K562 (cell line): ENCODE measurements around the gene CD4. TPM values are rescaled to one million over a fixed set of nuclear protein-coding genes. Genes with fewer than 3 reads are reported as not detected.

Experiments used
- ADNP ChIP-seq: fragments of 200-800 bp; sonication (Bioruptor generic); IDR thresholded peaks from 2 replicates; pipeline ENCODE4 v1.6.1; 2016; ENCODE audit warnings: missing genetic modification characterization, missing compliant biosample characterization
- CHD4 ChIP-seq: fragments of 200-600 bp; sonication (generic); IDR thresholded peaks from 3 replicates; pipeline ENCODE4 v1.6.1; 2012; ENCODE audit warnings: low read depth, mild to moderate bottlenecking, mixed read lengths, low read length, inconsistent platforms; ENCODE audit not compliant: insufficient read depth, insufficient replicate concordance, poor library complexity, severe bottlenecking
- HMG20B ChIP-seq: fragments of 250-450 bp; sonication (Bioruptor Pico); IDR thresholded peaks from 2 replicates; pipeline ENCODE4 v1.5.0; 2021; ENCODE audit warnings: mild to moderate bottlenecking
- HNRNPUL1 ChIP-seq: fragments of 200-400 bp; formaldehyde crosslinking; IDR thresholded peaks from 2 replicates; pipeline ENCODE4 v1.6.1; 2017; ENCODE audit warnings: low read length
- JUN ChIP-seq, 2 experiments: sonication (generic) in 1 of 2; formaldehyde crosslinking in 1 of 2; IDR thresholded peaks; 2 replicates each; pipeline versions ENCODE4 v1.6.1 to v1.8.0; 2012 to 2022; ENCODE audit warnings: borderline replicate concordance in 2 of 2, mild to moderate bottlenecking in 2 of 2, improper control_type of control experiment in 1 of 2, low read depth in 1 of 2, low read length in 1 of 2, missing genetic modification reagents in 1 of 2
- KAT8 ChIP-seq: fragments of 450-650 bp; IDR thresholded peaks from 2 replicates; pipeline ENCODE4 v1.6.1; 2016; ENCODE audit warnings: low read depth, mild to moderate bottlenecking
- KLF10 ChIP-seq: fragments of 250-450 bp; sonication (Bioruptor Pico); IDR thresholded peaks from 2 replicates; pipeline ENCODE4 v1.6.1; 2021; ENCODE audit warnings: matching md5 sums
- NCOA2 ChIP-seq, 2 experiments: fragments of 450-650 bp; IDR thresholded peaks; 2 replicates each; pipeline ENCODE4 v1.6.1; 2018; ENCODE audit warnings: mild to moderate bottlenecking in 2 of 2, moderate library complexity in 1 of 2; ENCODE audit not compliant: partially characterized antibody in 2 of 2
- NFE2 ChIP-seq: IDR thresholded peaks from 2 replicates; pipeline ENCODE4 v1.6.1; 2014; ENCODE audit warnings: antibody characterized with exemption, low read depth
- RAD51 ChIP-seq: fragments of 450-650 bp; IDR thresholded peaks from 2 replicates; pipeline ENCODE4 v1.7.1; 2016; ENCODE audit warnings: low read depth, mild to moderate bottlenecking, borderline replicate concordance
- SMARCC2 ChIP-seq: fragments of 450-650 bp; IDR thresholded peaks from 2 replicates; pipeline ENCODE4 v1.6.1; 2017; ENCODE audit warnings: antibody characterized with exemption, moderate library complexity, mild to moderate bottlenecking, low read depth
- TARDBP ChIP-seq: fragments of 450-650 bp; IDR thresholded peaks from 2 replicates; pipeline ENCODE4 v1.6.1; 2016
- ZKSCAN1 ChIP-seq: fragments of 150-350 bp; IDR thresholded peaks from 2 replicates; pipeline ENCODE4 v1.6.1; 2016; ENCODE audit warnings: low read depth, low read length
- ZNF224 ChIP-seq: sonication (generic); formaldehyde crosslinking; IDR thresholded peaks from 2 replicates; pipeline ENCODE4 v1.8.0; 2022; ENCODE audit warnings: mild to moderate bottlenecking, missing genetic modification reagents
- ZNF311 ChIP-seq: fragments of 250-450 bp; sonication (Bioruptor Pico); IDR thresholded peaks from 2 replicates; pipeline ENCODE4 v1.4.0; 2020; ENCODE audit warnings: mild to moderate bottlenecking, moderate library complexity
- ZNF431 ChIP-seq: sonication (generic); formaldehyde crosslinking; IDR thresholded peaks from 2 replicates; pipeline ENCODE4 v1.8.0; 2022; ENCODE audit warnings: mild to moderate bottlenecking, missing genetic modification reagents
- ZNF785 ChIP-seq: fragments of 250-450 bp; sonication (Bioruptor Pico); IDR thresholded peaks from 2 replicates; pipeline ENCODE4 v1.4.0; 2020; ENCODE audit warnings: mild to moderate bottlenecking
- polyA plus RNA-seq, 8 experiments: library from polyadenylated mRNA; depleted of rRNA in 4 of 8; stranded (reverse) in 5 of 8; unstranded in 3 of 8; fragments of >200 nt; fragmentation: Nextera tagmentation in 2 of 8; fragmentation: Illumina TruSeq in 1 of 8; extraction: Ambion mirVana in 2 of 8; extraction: Trizol in 1 of 8; gene quantifications; 2 replicates each; pipeline versions ENCODE4 v1.2.1 to v1.2.3, GENCODE V29; 2011 to 2014; ENCODE audit warnings: inconsistent platforms in 1 of 8, missing spikeins in 1 of 8
- total RNA-seq, 7 experiments: library from RNA; depleted of rRNA in 6 of 7; stranded (reverse); fragments of >200 nt in 6 of 7; fragmentation: Illumina TruSeq in 2 of 7; extraction: Trizol in 2 of 7; gene quantifications; 2 replicates each; pipeline versions ENCODE4 v1.2.1 to v1.2.3, GENCODE V29; 2011 to 2021; ENCODE audit warnings: low replicate concordance in 1 of 7
- TF ChIP-seq, protein P1 (sequence below), 2 experiments: fragments of 250-450 bp in 1 of 2; fragments of 450-650 bp in 1 of 2; sonication (Bioruptor Pico) in 1 of 2; IDR thresholded peaks; 2 replicates each; pipeline versions ENCODE4 v1.6.1 to v1.8.0; 2016 to 2021; ENCODE audit warnings: mild to moderate bottlenecking in 2 of 2, moderate library complexity in 2 of 2, missing compliant biosample characterization in 1 of 2, missing genetic modification characterization in 1 of 2
- TF ChIP-seq, protein P2 (sequence below): fragments of 250-450 bp; sonication (Bioruptor Pico); IDR thresholded peaks from 2 replicates; pipeline ENCODE4 v1.5.1; 2021; ENCODE audit warnings: mild to moderate bottlenecking
- TF ChIP-seq, protein P3 (sequence below): fragments of 250-450 bp; sonication (Bioruptor Pico); IDR thresholded peaks from 2 replicates; pipeline ENCODE4 v1.8.0; 2021; ENCODE audit warnings: moderate library complexity, mild to moderate bottlenecking, inconsistent platforms
- TF ChIP-seq, protein P4 (sequence below): IDR thresholded peaks from 2 replicates; pipeline ENCODE4 v1.6.1; 2011; ENCODE audit warnings: borderline replicate concordance, low read depth, mild to moderate bottlenecking, moderate library complexity, low read length; ENCODE audit not compliant: insufficient read depth, poor library complexity, severe bottlenecking
- TF ChIP-seq, protein P5 (sequence below): fragments of 250-450 bp; sonication (Bioruptor Pico); IDR thresholded peaks from 2 replicates; pipeline ENCODE4 v1.8.0; 2021; ENCODE audit warnings: mild to moderate bottlenecking, moderate library complexity

Gene CD4
- total and polyA plus RNA-seq, 9 of the 15 experiments (the other 6 are each of a cell fraction or from before 2014, with no cell fraction given), result 0.06 to 0.27 (median 0.09) TPM; not detected in 5

DNA sequence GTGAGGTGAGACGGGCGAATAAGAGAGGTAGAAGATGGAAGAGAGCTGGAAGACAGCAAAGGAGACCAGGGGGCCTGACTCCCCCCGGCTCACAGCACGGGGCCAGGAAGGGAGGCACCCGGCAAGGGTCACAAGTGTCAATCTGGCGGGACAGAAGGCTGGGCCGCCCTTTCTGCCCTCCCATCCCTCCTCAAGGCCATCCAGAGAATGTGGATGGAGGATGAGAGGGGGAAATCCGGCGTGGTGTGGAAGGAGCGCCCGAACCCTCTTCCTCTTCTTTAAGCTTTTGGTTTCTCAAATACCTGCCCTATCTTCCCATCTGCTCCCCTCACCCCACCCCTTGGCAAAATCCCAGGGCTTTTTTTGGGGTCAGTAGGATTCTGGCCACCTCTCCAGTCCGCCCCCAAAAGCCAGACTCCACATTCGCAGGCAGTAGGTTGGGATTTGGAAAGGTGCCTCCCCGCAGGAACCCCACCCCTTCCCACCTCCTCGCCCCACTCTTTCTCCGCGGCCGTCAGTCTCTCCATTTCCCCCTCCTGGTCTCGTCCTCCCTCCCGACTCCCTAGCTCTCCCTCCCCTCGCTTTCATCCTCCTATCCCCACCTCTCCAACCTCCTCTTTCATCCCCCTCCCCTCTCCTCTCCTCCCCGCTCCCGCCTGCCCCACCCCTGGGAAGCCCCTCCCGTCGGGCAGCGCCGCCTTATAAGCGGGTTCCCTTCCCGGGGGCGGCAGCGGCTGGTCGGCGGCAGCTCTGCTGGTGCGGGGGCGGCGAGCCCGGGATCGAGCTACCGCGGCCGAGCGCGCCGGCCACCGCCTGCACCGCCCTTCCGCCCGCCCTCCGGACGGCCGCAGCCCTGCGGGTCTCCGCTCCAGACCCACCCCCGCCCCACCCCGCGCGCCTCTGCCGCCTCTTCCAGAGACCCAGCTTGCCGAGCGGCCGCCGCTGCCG, 23.4 kb upstream of the CD4 start, which contains the start of gene PTMS (continued):
- TF ChIP-seq, protein P1, sequence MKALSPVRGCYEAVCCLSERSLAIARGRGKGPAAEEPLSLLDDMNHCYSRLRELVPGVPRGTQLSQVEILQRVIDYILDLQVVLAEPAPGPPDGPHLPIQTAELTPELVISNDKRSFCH (CRISPR knock-in tag; IDR thresholded peaks at IDR 0.05), result no peak
- TF ChIP-seq, protein P1 (tag; IDR thresholded peaks at IDR 0.05), result no peak
- TF ChIP-seq ZNF431 (no peak), HNRNPUL1 (no peak), RAD51 (no peak), ZNF224 (CRISPR knock-in tag) (no peak), ADNP (tag) (no peak), NFE2 (no peak), SMARCC2 (no peak), NCOA2 (IDR thresholded peaks at IDR 0.05; ENCODE audit: partially characterized antibody in 2 of 2) (no peak), HMG20B (no peak), ZKSCAN1 (no peak), TARDBP (no peak), CHD4 (no peak), ZNF785 (CRISPR knock-in tag) (no peak), ZNF311 (CRISPR knock-in tag) (no peak), JUN (IDR thresholded peaks at IDR 0.05; ENCODE audit: borderline replicate concordance, low read depth, low read length) (no peak), JUN (CRISPR knock-in tag; IDR thresholded peaks at IDR 0.05; ENCODE audit: borderline replicate concordance) (no peak), KAT8 (no peak), KLF10 (no peak)
- TF ChIP-seq, protein P2, sequence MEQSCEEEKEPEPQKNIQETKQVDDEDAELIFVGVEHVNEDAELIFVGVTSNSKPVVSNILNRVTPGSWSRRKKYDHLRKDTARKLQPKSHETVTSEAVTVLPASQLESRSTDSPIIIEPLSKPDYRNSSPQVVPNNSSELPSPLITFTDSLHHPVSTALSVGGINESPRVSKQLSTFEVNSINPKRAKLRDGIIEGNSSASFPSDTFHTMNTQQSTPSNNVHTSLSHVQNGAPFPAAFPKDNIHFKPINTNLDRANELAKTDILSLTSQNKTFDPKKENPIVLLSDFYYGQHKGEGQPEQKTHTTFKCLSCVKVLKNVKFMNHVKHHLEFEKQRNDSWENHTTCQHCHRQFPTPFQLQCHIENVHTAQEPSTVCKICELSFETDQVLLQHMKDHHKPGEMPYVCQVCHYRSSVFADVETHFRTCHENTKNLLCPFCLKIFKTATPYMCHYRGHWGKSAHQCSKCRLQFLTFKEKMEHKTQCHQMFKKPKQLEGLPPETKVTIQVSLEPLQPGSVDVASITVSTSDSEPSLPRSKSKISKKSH, result no peak
- TF ChIP-seq, protein P3, sequence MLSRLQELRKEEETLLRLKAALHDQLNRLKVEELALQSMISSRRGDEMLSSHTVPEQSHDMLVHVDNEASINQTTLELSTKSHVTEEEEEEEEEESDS (CRISPR knock-in tag), result no peak
- TF ChIP-seq, protein P4, sequence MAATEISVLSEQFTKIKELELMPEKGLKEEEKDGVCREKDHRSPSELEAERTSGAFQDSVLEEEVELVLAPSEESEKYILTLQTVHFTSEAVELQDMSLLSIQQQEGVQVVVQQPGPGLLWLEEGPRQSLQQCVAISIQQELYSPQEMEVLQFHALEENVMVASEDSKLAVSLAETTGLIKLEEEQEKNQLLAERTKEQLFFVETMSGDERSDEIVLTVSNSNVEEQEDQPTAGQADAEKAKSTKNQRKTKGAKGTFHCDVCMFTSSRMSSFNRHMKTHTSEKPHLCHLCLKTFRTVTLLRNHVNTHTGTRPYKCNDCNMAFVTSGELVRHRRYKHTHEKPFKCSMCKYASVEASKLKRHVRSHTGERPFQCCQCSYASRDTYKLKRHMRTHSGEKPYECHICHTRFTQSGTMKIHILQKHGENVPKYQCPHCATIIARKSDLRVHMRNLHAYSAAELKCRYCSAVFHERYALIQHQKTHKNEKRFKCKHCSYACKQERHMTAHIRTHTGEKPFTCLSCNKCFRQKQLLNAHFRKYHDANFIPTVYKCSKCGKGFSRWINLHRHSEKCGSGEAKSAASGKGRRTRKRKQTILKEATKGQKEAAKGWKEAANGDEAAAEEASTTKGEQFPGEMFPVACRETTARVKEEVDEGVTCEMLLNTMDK, result no peak
- TF ChIP-seq, protein P5, sequence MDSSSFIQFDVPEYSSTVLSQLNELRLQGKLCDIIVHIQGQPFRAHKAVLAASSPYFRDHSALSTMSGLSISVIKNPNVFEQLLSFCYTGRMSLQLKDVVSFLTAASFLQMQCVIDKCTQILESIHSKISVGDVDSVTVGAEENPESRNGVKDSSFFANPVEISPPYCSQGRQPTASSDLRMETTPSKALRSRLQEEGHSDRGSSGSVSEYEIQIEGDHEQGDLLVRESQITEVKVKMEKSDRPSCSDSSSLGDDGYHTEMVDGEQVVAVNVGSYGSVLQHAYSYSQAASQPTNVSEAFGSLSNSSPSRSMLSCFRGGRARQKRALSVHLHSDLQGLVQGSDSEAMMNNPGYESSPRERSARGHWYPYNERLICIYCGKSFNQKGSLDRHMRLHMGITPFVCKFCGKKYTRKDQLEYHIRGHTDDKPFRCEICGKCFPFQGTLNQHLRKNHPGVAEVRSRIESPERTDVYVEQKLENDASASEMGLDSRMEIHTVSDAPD, result no peak
